Endometrial microvascular endothelial cells (primary cell): Measurements from ENCODE around the gene CYRIA. TPM values are rescaled to one million over a fixed set of nuclear protein-coding genes. Genes with fewer than 3 reads are reported as not detected.

Experiments
- in situ Hi-C: cut with HindIII; loops from 2 replicates; pipeline ENCODE4 v1.10.0; 2017; ENCODE audit warnings: low sequenced_read_pairs, low pct_unique_long_range_greater_than_20kb; ENCODE audit errors: inconsistent ontology term
- total RNA-seq: library from RNA; depleted of rRNA; stranded (reverse); fragments of >200 nt; gene quantifications from one replicate; pipeline ENCODE4 v1.2.3, GENCODE V29; 2015; ENCODE audit errors: inconsistent ontology term

Gene CYRIA
- total RNA-seq, 1 donor from 2014 or later, result 9.8 TPM

DNA sequence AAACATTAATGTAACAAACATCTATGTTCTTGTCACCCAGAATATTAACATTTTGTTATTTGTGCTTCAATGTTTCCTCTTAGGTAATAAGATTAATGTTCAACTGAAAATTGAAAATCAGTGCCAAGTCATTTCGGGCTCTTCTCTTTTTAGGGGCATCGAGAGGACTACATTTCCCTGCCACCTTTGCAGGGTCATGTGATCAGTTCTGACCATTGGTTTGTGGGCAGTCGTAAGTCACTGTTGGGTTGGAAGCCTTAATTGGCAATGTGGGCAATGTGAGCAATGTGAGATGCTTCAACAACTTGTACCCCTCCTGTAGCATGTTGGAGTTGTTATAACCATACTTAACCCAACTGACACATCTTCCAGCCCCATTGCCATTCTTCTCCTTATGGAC, 10.1 kb upstream of the CYRIA start:
- in situ Hi-C loops, result no loop called here

DNA sequence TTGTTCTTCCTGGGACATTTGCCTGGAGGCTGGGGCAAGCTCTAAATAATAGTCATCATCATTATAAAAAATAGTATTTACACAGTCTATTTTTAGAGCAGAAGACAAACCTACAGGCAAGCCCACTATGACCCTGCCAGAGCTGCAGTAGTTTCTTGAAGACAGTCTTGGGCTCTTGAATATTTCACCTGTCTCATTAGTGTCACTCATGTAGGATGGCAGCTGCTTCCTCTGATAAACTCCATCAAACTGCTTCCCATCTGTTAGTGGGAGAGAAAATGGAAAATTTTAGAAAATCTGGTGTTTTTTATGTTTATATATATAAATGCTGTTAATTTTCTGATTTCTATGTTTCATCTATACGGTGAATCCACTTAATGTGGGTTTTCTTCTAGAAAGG, 8.5 kb upstream of the CYRIA start:
- in situ Hi-C loops, result no loop called here

DNA sequence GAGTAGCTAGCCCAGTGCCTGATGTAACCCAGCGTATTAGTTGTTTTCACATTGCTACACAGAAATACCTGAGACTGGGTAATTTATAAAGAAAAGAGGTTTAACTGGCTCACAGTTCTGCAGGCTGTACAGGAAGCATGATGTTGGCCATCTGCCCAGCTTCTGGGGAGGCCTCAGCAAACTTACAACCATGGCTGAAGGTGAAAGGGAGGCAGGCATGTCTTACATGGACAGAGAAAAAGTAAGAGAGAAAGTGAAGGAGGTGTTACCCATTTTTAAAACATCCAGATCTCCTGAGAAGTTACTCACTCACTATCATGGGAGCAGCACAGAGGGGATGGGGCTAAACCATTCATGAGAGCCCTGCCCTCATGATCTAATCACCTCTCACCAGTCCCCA, 6.1 kb upstream of the CYRIA start:
- in situ Hi-C loops, result no loop called here

DNA sequence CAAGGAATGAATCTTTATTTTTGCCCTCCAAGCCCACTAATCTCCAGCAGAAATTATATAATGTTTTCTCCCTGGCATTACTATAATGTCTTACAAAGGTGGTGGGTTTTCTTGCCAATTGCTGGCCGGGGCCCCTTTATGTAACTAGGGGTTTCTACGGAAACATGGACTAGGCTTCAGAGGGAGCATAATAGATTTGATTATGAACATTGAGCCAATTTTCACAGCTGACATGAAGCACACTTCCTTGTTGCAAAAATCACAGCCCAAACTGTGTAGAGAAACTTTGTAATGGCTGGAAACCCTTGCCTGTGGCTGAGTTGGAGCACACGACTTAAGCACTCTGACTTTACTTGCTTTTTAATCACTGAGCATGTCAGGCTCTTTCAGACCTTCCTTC, 3.8 kb upstream of the CYRIA start:
- in situ Hi-C loops, result loop anchor here (5.0 kb wide), 1 partner anchor 47 kb away; no protein-coding TSS in a partner anchor

DNA sequence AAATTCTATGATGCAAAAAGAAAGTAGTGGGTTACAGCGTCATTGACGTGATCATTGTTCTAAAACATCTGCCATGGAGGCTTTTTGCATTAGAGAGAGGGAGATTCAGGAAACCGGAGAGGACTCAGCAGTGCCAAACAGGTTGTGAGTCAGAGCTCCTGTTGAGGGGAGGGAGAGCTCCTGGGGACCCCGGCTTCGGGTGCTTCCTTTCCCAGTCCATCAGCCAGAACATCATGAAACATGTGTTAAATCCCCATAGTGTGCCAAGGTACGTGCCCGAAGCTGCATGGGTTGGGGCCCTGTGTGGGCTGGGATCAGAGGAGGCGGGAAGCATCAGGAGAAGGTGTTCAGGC, 791 bp upstream of the CYRIA start:
- in situ Hi-C loops, result loop anchor here (5.0 kb wide), 1 partner anchor 44 kb away; no protein-coding TSS in a partner anchor

DNA sequence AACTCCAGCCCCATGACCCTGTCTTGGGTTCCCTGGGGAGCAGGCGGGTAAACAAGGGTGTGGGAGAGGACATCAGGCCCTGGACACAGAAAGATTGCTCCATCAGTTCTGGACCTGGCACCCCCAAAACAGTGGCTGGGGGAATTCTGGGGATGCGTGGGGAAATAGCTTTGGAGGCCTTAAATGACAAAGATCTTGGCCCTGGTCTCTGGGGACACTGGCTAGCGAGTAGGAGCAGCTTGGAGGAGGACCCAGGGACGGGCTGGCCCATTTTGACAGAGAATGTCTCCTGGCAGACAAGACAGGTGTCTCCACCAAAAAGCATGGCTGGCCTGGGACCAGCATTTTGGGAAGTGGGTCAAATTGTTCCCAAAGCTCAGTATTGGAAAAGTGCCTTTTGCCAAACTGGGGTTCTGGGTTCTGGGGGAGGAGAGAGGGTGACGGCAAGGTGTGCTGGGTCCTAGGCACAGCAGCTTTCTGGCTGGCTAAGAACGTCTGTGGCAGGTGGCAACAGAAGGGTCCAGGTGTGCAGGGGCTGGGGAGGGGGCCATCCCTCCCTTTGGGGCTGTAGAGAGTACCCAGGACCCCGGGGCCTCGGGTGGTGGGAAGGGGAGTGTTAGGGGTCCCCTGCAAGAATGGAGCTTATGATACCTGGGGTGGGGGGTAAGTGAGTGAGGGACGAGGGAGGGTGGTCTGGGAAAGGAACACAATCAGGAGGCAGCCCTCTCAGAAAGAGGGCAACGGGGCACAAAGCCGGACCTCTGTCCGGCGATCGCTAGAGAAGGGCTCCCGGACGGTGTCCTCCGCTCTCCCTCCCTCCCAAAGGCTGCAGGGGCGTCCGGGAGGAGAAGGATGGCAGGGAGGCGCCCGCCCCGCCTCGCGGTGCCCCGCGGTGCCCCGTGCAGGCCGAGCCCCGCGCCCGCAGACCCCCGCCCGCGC, 556 bp downstream of the CYRIA start:
- in situ Hi-C loops, result loop anchor here (5.0 kb wide), 1 partner anchor 43 kb away; no protein-coding TSS in a partner anchor

DNA sequence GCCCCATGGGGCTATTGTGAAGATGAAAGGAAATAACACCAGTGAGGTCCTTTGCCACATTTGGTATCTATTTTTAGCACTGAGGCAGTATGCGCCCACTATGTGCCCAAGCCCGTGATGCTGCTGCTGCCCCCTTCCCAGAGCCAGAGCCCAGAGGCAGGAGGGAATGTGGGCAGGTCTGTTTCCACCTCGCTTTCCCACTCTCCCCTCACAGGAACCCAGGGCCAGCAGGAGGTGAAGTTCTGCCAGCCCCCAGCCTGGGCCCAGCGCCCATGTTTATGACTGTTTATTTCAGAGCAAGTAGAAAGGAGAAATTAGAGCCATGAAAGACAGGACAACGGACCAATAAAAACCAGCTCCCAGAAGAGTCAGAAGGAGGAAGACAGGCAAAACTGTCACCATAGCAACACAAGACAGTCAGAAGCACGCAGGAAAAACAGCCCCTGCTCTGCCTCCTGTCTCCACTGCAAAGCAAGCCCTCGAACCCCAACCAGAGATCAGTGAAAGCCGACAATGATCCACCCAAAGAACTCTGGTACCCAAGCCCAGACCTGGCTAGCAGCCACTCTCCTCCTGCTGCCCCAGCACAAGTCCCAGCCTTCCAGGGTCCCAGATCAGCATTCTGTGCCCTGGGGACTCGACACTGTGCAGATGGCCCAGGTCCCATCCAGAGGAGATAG, 1.4 kb downstream of the CYRIA start:
- in situ Hi-C loops, result no loop called here

DNA sequence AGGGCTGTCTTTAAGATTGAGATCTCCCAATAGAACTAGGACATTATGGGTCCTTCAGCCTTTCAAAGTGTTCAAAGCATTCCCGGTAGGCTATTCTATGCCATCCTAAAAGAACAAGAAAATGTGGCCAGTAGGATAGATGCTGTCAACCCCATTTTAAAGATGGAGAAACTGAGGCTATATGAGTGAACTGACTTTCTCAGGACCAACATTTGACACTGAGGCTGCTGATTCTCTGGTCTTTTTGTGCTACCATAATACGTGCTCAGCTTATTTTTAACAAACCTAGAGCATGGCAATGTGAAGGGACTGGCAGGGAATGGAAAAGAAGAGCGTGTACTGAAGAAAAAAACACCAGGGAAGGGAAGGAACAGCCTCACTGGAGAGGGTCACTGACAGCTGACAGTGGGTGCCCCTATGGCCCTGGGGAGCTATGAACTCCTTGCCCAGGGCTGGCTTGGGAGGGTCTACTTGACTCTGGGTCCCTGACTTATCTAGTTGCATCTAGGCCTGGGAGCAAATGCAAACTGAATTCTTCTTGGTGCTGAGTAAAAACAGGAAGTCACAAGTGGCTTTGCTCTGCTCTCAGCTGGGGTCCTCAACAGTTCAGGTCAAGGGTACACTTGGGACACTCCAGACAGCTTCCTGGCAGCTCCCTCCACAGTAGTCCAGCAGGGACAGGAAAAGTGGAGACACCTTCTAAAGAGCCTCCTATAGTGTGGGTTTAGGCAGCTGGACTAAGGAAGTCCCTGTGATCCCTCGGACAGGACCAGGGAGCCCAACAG, 2.3 kb downstream of the CYRIA start:
- in situ Hi-C loops, result no loop called here

DNA sequence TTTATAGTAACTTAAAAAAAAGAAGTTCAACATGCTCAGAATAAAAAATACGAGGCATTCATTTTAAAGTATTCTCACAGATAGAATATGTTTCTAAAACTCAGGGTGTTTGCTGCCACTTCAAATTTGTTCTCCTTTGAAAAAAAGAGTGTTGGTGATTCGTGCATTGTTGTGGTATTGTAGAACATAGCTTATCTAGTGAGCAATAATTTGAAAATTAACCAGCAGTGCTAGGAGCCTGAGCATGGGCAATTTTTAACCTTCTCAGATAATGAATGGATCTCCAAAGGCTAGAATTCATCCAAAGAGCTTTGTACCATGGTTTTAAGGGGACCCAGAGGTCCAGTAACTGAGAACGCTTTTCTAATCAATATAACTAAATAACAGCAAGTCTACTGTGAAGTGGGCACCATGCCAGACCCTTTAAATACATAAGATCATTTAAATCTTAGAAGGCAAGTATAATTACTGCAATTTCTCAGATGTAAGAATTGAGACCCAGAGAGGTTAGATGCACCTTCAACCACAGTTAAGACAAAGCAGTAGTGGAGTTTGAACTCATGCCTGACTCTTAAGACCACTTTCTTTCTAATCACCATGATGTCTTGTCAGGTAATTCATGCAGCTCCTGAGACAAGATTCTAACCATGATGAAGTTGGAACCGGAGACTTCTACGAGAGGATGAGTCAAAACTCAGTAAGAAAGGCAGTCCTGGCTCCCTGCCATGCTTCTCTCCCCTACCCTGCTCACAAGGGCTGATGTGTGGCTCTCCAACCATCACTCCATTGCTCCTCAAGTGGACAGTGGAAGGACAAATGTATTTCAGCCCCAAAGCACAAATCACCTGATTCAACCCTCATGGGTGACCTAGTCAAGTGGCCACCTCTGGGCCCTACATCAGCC, 3.4 kb downstream of the CYRIA start:
- in situ Hi-C loops, result no loop called here

DNA sequence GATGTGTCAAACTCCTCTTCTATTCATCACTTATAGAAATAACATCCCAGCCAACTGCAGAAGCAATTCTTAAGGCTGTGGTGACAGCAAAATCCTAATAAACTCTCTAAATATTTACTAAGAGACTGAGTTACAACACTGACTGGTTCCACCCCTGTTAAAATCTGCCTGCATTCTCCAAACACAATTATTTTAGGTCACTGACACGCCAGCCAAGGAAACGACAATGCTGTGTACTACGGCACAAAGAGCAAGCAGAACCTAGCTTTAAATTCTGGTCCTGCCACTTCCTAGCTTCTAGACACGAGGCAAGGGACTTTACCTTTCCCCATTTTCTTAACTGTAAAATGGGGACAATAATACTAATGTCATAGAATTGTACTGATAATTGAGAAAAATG, 4.1 kb downstream of the CYRIA start:
- in situ Hi-C loops, result no loop called here

DNA sequence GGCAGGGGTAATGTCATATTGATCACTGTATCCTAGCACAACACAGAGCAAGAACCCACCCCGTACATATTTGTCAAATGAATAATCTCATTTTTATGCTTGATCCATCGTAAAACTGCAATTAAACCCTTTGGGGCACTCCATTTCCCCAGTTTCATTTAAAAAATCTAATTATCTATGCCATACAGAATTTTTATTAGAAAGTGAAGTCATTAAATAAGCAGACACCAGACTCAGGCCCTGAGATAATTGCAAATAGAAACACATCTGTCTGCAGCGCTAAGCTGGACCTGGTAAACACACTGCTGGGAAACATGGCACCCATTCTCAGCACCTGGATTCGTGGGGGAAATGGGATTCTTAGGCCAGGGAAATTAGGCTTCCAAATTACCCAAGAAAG, 5.1 kb downstream of the CYRIA start:
- in situ Hi-C loops, result no loop called here

DNA sequence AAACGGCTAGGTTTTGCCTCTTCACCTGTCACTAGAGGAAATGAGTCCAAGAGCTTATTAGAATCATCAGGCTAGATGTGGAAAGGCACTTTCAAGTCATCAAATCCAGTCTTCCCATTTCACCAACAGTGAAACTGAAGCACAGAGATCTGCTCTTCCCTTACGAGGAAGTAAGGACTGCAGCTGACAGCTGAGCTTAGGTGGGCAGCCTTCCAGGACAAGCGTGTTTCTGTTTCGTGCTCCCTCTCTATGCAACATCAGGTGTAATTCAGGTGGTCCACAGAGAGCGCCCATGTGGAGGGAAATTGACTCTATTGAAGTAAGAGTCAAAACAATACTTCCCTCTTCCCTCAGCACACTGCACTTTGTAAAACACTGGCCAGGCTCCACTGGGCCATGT, 5.5 kb downstream of the CYRIA start:
- in situ Hi-C loops, result no loop called here

DNA sequence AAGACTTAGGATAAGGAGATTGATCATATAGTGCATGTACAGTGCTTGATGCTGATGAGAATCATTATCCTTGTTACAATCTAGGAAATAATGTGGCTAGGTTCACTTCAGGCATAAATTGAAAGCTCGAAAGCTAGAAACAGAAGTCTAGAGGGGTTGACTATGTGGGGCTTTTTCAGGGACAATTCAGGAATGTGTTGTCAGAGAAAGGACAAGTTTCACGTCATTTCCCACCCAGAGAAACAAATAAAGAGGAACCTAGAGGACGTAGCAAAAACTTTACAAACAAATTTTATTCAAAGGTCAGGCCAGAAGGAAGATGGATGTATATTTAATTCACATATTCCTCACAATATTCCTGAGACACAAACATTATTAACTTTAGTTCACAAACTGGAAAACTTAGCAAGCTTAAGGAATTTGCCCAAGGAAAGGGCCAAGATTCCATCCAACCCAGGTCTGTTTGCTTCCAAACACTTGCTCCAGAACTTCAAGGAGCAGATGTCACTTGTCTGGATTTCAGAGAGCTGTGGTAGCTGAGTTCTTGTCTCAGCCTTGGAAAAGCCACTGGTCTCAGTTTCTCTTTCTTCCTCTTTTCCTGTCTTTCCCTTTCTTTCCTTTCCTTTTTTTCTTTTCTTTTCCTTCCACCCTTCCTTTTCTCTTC, 7.4 kb downstream of the CYRIA start:
- in situ Hi-C loops, result no loop called here

DNA sequence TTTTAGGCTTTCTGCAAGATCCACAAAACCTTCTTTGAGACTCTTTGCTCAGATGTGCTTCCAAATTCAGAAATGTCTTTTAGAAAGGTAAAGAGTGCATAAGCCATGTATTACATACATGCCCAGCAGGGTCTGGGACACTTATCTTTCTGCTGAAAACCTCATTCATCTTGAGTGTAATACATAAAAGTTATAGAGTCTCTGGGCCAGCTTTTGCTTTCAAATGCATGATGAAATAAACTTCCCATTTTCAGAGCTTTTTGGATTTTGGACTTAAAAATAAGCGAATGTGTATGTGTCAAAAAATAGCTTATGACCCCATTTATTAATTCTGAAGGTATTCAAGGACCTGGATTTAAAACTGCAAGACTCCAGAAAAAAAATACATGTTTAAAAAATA, 8.0 kb downstream of the CYRIA start:
- in situ Hi-C loops, result no loop called here

DNA sequence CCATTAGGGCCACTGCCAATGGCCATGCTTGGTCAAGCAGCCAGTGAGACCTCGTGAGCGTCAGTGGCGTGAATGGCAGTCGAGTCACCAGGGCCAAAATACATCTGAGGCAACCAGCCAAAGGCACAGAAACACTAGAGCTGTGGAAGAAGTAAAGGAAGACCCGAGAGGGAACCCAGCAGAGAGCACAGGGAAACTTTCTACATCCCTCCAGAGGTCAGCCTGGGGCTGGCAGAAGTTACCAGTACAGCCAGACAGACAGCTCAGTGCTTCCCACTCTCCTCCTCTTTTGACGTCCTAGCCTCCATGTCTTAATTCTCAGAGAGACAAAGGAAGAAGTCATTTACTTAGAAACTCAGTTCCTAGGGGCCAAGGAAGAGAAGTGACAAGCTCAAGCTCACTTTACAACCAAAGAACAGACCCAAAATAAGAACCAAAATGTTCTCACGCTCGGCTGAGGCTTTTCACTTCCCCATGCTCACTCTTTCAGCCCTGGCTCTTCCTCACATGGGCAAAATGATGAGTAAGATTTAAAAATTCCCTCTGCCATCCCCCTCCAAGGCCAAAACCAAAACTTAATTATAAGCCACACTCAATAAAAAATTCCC, 8.7 kb downstream of the CYRIA start:
- in situ Hi-C loops, result no loop called here

DNA sequence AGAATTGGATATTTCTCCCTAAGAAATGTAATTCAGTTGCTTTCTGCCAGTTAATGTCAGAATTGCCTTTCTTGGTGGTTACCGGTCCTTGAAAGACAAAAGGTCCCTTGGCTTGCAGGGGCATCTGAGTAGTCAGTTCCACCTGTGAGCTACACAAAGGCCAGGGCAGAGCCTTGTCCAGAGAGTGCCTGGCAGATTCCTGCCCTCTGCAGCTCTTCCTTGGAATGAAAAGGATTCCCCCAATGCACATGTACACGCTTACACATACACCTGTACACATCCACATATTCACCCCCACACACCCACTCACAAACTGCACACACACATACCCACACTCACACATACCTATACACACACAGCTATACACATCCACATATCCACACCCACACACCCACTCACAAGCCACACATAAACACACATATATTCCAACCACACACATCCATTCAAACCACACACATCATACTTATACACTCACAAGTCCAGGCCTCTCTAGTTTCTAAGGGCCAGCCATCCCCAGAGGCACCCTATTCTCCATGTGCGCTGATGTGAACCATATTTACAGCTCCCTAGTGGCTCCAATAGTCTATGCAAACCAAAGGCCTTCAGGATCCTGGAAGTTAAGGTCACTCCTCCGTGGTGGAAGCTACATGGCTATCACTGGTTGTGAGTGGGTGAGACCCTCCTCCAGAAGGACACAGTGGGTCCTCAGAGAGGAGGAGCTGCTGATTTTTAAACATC, 9.6 kb downstream of the CYRIA start:
- in situ Hi-C loops, result no loop called here

DNA sequence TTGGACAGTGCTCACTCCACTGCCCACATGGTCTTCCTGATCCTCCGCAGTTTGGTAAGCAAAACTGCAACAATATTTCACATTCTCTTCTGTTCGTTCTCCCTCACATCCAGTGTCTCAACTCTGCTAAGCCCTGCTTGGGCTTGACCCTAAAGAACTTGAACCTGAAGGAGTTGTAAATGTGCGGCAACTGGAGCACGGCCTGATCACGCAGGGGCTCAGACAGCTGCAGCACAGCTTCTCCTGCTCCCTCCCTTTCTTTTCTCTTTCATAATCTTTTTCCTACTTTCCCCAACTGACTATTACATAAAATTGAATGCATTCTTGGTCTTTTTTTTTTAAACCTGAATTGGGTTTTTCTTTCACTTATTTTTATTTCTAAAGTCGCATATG, 10.2 kb downstream of the CYRIA start:
- in situ Hi-C loops, result no loop called here
